WTC11 (cell line): ENCODE results near the gene TIMM9.

Source experiments
- ATF3 ChIP-seq: sonication (generic); formaldehyde crosslinking; conservative IDR thresholded peaks from 2 replicates; pipeline ENCODE4 v1.8.1; 2022; ENCODE audit warnings: mild to moderate bottlenecking, missing genetic modification reagents
- CTCF ChIP-seq: fragments of 200-600 bp; IDR thresholded peaks from 2 replicates; pipeline ENCODE4 v1.8.0; 2022; ENCODE audit warnings: antibody characterized with exemption
- IRF2 ChIP-seq: sonication (generic); formaldehyde crosslinking; IDR thresholded peaks from 2 replicates; pipeline ENCODE4 v1.8.0; 2022; ENCODE audit warnings: low read depth, missing genetic modification reagents, borderline replicate concordance
- MAX ChIP-seq: sonication (generic); formaldehyde crosslinking; IDR thresholded peaks from 2 replicates; pipeline ENCODE4 v1.8.0; 2022; ENCODE audit warnings: mild to moderate bottlenecking, missing genetic modification reagents
- TCF7 ChIP-seq: sonication (generic); formaldehyde crosslinking; IDR thresholded peaks from 2 replicates; pipeline ENCODE4 v1.8.0; 2022; ENCODE audit warnings: mild to moderate bottlenecking, low read depth, missing genetic modification reagents, moderate library complexity
- USF2 ChIP-seq: sonication (generic); formaldehyde crosslinking; IDR thresholded peaks from 2 replicates; pipeline ENCODE4 v1.8.1; 2023; ENCODE audit warnings: mild to moderate bottlenecking, missing genetic modification reagents, moderate library complexity
- ZNF232 ChIP-seq: sonication (generic); formaldehyde crosslinking; IDR thresholded peaks from 2 replicates; pipeline ENCODE4 v1.8.0; 2022; ENCODE audit warnings: mild to moderate bottlenecking, missing genetic modification reagents
- ZNF263 ChIP-seq: sonication (generic); formaldehyde crosslinking; IDR thresholded peaks from 2 replicates; pipeline ENCODE4 v1.8.1; 2022; ENCODE audit warnings: low read depth, mild to moderate bottlenecking, moderate library complexity, missing genetic modification reagents

- TF ChIP-seq CTCF (no peak), MAX (CRISPR knock-in tag) (no peak), ZNF263 (no peak), ZNF232 (CRISPR knock-in tag) (no peak), USF2 (no peak), TCF7 (CRISPR knock-in tag) (no peak), IRF2 (CRISPR knock-in tag) (no peak), ATF3 (no peak)
Measured at GRCh38 chr14:58465421-58465820, 38.1 kb upstream of the TIMM9 start.
